C4-2B (cell line): ENCODE results near the gene CKAP2L.

Source experiments
- CTCF ChIP-seq: fragments of 450-650 bp; conservative IDR thresholded peaks from 2 replicates; pipeline ENCODE4 v1.5.1; 2017; ENCODE audit warnings: mild to moderate bottlenecking
- ZFX ChIP-seq: fragments of 450-650 bp; IDR thresholded peaks from 2 replicates; pipeline ENCODE4 v1.6.1; 2017

- TF ChIP-seq CTCF, result no peak
- TF ChIP-seq ZFX, result no peak
Measured at GRCh38 chr2:112701052-112701451, 63.4 kb downstream of the CKAP2L start.
